Measurements from ENCODE around the gene ZFAND2B.

Gene ZFAND2B, protein sequence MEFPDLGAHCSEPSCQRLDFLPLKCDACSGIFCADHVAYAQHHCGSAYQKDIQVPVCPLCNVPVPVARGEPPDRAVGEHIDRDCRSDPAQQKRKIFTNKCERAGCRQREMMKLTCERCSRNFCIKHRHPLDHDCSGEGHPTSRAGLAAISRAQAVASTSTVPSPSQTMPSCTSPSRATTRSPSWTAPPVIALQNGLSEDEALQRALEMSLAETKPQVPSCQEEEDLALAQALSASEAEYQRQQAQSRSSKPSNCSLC

DNA sequence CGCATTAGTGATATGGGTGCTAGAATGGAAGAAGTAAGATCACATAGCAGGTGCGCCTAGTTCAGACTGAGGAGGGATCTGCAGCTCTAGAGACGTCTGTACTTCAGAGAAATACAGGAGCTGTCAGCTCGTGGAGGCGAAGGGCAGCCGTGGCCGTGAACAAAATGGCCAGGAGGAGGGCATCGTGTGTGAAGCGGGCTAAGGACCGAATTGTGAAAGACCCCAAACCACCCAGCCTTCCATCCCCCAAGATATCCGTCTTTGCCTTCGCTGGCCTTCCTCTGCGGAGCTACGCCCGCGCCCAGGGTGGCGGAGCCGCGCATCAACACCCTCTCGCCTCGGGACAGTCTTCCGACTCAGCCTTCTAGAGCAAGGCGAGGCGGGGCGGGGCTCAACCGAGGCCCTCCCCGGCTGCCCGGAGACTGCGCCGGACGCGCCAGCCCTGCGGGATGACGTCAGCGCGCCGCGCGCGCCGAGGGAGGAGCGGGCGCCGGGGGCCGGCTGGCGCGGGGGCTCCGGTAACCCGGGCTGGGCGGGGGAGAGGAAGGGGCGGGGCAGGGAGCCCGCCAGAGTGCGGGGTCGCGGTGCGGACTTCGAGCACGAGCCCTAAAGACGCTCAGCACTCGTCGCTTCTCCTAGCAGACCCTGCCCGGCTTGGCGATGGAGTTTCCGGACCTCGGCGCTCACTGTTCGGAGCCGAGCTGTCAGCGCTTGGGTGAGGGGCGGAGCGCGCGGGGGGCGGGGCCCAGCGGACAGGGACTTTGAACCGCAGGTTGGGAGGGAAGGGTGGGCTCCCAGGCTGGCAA lies at the start of gene ZFAND2B:
Gene ZFAND2B, plus strand, starts transcription at position 455 of the 806 bp plus-strand sequence. Its CDS starts 206 bp downstream, at position 661.
- peak; percentile 71 to 85 for DNase-seq

DNA sequence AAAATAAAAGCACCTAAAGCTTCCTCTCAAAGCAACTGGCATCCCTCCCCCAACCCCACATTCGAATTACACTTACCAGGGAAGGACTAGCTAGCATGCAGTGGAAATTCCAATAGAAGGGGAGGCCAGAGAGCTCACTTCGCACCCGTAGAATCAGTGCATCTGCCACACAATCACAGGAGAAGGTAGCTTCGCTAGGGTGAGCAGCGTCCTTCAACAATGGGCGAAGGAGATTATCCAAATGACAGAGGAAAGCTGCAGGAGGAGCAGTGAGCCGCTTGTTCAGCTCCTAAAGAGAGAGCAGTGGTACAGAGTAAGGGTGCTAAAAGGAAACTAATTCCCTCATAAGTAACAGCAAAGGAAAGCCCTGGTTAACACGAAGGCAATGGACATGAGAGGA lies 49.2 kb upstream of the ZFAND2B start:
- no peak for DNase-seq

DNA sequence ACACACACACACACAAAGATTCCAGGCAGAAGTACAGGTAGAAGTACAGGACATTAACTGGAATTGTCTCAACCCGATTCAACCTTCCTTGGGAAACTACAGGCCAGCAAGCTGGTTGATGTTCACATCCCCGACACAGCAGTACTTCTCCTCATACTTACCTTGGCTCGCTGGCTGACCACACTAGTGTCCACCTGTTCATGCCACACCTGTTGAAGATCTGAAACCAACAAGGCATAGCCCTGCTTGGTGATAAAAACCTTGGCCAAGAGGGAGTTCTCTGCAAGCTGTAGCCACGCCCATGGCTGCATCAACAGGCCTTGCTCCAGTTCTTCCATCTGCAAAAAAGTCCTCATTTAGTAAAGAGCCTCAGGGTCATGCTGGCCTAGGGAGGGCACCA lies 48.6 kb upstream of the ZFAND2B start:
- DNase-seq: no peak

DNA sequence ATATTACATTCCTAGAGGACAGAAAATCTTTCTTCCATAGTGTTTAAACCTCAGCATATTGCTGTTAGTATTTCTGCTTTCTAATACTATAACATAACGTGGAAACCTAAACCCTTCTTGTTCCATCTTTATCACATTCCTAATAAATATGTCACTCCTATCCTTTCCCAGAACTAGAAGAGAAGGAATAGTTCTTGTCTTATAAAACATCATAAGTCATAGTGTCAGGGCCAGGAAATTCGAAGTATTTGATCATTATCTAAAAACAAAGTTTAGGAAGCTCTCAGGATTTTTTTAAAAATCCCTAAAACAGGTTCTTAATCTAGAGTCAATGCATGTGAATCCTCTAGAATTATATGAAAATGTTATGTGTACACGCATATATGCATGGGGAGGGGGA lies 48.0 kb upstream of the ZFAND2B start:
- no peak for DNase-seq

DNA sequence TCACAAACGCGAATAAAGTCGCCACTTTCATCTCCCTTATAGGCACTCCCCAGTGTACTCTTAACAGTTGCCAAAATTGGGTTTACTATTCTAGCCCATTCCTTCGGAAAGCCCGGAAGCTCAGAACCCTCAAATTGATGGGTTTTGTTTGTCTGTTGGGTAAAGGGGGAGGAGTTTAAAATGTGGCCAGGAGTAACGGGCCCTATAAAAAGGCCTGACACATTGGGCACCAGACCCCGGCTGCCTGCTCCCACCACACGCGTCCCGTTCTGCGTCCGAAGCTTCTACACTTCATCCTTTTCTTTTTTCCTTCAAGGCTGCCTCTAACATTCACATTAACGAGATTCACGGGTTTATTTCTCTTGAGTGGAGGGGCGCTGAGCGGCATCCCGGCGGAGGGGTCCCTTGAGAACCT lies 46.8 kb upstream of the ZFAND2B start:
- no peak for DNase-seq

DNA sequence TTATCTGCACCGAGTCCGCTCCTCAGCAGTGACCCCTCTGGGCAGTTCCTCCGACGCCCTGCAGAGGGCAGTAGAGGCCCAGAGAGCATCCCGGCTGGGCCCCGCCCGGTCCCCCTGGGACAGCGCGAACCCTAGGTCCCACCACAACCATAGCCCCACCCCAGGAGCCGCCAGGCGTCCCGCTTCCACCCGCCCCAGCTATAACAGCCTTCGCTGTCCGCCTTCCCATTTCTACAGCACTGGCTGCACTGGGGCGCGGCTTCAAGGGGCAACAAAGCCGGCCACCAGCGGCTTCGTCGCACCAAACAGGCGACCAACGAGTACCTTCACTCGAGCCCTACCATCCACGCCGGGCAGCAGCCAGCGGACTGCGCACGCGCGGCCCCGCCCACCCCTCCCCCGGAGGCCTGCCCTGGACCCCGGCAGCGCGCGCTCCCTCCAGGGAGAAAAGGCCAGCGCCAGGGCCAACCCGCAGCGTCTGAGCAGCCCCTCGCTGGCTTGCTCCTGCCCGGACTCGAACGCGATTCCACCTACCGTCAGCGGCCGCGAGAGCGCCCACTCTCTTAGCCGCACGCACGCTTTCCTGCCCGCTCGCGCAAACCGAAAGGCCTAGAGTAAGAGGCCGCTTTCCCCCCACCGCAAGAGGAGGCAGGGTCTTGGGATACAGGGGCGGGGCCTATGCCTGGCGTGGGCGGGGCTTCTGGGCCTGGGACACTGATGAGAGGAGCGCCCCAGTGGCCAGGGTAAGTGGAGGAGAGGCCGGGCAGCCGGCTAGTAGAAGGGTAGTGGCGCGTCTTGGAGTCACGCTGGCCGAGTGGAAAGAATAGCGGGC lies 46.2 kb upstream of the ZFAND2B start, which contains the start of gene NHEJ1:
Gene NHEJ1, minus strand, starts transcription at position 630 of the 832 bp plus-strand sequence. CDS start 2,453 bp downstream, outside the sequence.
- peak; percentile 71 to 82 for DNase-seq

DNA sequence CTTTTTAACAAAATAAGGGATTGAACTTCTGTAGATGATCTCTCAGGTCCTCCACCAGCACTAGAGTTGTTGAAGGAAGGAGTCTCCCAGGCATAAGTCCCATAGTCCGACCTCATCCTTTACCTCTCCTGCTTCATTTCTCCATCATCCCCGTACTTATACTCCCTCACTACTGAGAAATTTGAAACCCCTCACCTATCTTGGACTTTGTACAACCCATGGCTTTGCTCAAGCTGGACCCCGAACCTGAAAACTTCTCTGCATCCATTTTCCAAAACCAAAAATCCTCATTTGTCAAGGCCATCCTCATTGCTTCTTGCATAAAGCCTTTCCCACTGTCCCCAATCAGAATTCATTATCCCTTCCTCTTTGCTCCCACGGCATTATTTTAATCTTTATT lies 45.5 kb upstream of the ZFAND2B start:
- no peak for DNase-seq

DNA sequence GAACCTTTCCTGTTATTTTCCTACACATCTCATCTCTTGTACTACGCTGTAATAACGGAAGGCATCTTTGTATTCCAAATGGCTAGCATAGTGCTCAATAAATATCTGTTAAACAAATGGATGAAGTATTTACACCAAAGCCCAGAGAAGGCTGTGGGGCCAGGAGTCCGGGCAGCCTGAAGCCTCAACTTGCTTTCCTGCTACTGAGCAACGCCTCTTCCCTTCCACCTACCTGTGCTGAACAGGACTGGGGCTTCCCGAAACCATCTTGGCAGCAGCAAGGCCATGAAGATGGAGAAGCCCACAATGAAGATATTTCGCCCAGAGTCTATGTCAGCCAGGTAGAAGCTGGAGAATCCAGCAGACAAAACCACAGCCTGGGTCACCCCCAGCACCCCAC lies 43.4 kb upstream of the ZFAND2B start:
- peak in 1 of 2 experiments; percentile 2 for DNase-seq

DNA sequence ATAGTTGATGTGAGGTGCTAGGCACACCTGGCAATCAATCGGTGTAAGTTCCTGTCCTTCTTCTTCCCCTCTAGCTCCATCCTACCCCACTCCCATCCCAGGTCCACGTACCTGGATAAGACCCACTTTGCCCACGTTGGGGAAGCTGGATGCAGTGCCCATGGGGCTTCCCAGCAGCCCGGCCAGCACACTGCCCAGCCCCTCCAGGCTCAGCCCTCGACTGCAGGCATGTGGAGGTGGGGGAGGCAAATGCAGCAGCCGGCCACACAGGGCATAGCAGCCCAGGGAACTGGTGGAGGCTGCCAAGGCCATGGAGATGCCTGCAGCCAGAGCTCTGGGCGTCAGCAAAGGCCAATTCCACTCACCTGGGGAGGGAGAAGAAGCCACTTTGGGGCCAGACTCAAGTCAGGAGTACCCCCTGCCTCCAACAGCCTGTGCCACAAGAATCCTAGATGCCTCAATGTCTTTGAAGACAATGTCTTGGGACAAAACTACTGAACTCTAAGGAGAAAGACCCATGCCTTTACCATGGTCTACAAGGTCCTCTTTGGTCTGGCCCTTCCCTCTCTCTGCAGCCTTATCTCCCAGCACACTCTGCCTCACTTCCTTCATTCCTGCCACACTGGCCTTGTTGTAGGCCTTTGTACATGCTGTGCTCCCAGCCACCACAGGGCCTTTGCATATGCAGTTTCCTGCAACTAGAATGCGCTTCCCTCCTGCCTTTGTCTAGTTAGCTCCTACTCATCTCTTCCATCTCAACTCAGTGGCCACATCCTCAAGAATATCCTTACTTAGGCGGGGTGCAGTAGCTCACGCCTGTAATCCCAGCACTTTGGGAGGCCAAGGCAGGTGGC lies 41.3 kb upstream of the ZFAND2B start:
- DNase-seq: no peak

DNA sequence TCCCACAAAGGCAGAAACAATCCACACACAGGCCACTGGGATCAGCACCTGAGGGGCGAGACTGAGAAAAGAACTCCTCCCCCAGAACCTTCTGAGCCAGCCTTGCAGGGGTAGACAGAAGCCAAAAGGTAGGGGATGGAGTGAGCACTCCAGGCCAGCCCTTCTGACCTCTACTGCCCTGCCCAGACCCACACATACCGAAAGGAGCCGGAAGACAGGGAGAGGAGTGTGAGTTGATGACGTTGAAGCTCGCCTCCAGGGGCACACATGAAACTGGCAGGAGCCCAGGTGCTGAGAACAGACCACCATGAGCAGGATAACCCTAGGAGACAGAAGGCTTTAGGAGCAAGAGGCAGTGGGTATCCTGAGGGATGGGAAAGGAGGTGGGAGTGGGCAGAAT lies 38.6 kb upstream of the ZFAND2B start:
- DNase-seq: no peak

DNA sequence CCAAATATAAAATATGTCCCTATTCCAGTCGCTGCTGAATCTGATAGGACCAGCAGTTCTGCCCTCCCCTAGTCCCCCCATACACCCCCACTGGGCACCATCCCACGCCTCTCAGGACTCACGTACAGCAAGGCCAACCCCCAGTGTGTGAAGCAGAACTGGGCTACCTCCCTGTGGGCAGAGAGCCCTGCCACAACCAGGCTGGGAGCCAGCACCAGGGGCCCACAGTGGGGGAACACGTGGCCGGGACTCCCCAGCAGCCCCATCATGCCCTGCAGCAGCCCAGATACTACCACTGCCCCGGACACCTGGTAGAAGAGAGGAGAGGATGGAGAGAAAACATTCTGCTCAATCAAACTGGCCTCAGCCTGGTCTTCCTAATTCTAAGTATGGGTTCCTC lies 38.1 kb upstream of the ZFAND2B start:
- DNase-seq: no peak

DNA sequence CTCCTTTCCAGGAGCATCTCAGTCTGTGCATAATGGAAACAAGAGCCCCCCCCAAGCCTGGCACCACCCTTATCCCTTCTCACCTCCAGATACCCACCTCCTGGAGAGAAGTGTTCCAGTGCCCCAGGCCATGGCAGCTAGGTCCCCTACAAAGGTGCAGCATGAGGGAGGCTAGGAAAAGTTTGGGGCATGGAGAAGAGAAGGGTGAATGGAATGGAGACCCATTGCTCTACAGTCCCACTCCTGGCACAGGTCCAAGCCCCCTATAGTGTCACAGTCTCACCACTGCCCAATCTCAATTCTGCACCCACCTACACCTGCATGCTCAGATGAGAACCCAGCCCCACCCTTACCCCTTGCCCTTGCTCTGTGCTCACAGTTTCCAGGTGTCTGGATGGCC lies 37.6 kb upstream of the ZFAND2B start:
- DNase-seq: no peak

DNA sequence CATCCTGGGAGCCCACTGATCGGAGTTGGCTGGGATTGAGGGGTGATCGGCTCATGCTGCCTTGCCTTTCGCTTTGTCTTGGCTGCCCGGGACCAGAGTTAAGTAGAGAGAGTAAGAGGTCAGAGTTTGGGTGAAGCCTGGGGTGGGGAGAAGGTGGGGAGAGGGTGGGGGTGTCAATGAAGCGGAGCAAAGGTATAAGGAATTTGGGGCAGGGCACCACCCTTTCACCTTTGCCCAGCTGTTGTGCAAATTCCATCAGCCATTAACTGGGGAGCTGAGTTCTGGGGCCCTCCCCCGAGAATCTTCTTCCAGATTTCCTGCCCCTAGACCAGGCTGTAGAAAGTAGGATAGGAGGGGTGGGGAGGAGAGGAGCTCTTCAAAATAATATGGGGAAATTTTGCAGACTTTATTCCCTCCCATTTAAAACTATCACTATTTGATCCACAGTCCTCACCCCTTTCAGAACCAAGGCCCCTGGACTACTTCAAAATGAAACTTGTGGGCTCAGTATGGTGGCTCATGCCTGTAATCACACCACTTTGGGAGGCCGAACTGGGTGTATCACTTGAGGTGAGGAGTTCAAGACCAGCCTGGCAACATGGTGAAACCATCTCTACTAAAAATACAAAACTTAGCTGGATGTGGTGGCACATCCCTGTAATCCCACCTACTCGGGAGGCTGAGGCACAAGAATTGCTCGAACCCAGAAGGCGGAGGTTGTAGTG lies 36.5 kb upstream of the ZFAND2B start, which contains the start of gene SLC23A3:
Gene SLC23A3, minus strand, starts transcription at position 100 of the 725 bp plus-strand sequence. Its CDS starts 45 bp downstream, at position 55.
- DNase-seq: no peak

DNA sequence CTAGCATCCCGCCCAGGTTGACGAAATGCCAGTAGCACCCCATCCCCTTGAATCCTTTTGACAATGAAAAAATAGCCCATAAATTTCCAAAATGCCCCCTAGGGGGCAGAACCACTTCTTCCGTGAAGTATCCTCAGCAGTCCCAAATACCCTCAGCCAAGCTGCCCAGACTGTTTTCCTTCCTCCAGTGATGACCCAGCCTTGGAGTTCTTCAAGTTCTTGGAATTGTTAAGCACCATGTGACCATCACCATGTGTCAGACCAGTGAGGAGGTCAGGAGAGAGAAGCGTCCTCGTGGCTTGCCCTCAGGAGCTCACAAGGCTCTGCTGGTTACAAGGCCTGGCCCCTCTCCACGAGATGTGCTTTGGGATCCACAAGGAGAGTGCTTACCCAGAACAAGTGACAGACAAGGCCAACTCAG lies 35.3 kb upstream of the ZFAND2B start:
- no peak for DNase-seq

DNA sequence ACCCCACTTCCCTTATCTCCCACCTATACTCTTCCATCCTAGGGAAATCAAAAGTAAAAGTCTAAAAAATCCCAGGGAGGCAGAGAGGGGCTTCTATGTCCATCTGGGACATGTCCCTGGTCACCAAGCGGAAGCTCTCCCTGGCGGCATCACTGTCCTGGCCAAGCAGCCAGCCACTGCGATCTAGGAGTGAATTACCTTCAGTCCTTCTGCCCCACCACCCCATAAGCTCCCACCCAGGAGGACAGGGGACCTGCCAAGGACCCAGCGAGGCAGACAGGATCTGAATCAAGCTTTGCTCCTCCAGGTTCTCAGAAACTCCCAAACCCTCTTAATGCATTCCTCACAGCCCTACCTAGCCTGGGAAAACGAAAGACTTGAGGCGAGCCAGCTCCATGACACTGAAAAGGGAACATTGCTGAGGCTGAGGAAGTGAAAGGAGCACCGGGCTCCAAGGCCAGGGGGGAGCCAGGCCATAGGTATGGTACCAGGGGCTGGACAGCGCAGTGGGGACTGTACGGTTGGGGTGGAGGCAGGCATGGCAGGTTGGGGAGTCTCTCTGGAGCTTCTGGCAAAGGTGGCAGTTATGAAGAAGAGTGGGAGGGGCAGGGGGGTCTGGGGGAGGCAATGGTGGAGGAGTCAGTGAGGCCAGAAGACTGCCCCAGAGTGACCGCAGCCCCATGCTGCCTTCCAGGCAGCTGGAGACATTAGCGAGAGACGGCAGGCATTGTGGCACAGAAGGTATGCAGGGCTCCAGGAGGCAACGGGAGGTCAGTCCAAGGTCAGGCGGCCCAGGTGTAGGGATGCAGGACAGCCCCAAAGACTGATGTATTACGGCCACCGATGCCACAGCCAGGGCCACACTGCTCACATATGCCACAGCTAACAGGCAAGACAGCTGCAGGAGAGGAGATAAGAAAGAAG lies 34.1 kb upstream of the ZFAND2B start:
- no peak for DNase-seq

DNA sequence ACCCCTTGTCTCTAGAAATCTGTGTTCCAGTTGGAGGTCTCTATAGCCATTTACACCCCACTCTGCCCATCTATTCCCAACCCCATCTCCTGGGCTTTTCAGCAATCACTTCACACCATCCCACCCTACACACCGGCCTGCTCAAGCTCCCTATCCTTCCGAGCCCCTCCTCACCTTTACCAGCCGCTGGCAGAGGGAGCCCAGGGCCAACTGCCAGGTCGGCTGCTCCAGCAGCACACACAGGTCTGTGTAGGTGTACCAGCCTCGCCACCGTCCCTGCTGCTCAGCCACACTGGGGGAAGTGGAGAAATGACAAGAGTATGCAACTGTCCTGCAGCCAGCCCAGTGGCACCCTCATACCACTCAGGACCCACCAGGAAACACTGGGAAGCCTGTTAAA lies 33.4 kb upstream of the ZFAND2B start:
- DNase-seq: no peak

DNA sequence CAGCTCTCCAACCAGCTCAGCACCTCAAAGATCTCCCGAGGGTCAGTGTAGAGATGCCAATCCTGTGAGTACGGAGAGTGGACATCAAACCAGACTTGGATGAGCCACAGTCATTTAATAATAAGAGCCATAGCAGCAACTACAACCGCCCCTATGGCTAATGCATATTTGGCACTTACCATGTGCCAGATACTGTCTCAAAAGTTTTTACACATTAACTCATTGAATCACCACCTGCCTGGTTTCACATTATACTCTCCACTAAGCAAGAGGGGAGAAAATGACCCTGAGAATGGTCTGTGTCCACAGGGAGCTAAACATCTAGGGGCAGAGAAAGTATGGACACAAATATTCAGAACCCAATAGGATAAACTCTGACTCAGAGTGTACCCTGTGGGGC lies 32.4 kb upstream of the ZFAND2B start:
- DNase-seq: no peak

DNA sequence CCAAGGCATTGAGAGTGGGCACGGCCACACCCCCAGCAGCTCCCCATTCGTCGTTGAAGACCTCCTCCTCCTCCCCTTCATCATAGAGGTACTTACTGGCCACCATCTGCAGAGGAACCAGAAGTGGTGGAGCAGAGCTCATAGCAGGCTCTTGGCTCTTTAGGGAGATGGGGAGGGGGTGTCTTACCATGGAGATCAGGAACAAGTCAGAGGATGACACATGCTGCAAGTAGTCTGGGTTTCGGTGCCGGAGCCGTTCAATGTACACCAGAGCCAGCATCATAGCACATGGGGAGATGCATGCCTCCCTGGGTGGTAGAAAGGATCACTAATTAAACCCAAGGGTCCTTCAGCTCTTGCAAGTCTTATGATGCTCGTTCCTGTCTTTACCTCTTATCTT lies 31.8 kb upstream of the ZFAND2B start:
- no peak for DNase-seq

DNA sequence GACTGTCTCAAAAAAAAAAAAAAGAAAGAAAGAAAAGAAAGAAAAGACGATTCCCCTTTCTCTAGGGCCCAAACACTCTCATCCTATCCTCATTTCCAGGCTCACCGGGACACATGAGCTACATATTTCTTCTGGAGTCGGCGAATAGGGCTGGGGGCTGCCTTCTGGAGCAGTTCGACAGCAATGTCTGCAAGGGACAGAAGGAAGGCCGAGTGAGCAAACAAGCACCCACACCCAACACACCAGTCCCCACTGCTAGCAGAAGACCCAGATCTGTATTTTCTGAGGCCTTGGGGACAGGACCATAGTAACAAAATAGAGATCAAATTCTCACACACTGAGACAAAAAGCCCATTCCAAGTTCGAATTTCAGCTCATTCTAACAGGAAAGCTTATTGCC lies 31.1 kb upstream of the ZFAND2B start:
- no peak for DNase-seq

Measured in cerebellar nuclear complex (tissue), 1 donor.